NCI-H128 (cell line): ENCODE results near the gene ZMYND8.
"Not testable (repeated sequence)": the region's sequence is repeated elsewhere in the genome, so short reads cannot be mapped to it uniquely, and the experiment has no call there.

Source experiments
- DNase-seq: peaks from one replicate; lab custom pipeline; 2025; ENCODE audit not compliant: unreplicated experiment; lab: John Stamatoyannopoulos, UW

ZMYND8 gene

GRCh38 chr20:47314647-47315338, 41.7 kb downstream of the ZMYND8 start:
- no peak for DNase-seq

GRCh38 chr20:47311967-47312681, 44.4 kb downstream of the ZMYND8 start:
- DNase-seq: no peak

GRCh38 chr20:47311211-47311610, 45.3 kb downstream of the ZMYND8 start:
- no peak for DNase-seq

- no peak for DNase-seq
Measured at GRCh38 chr20:47310729-47311128, 45.8 kb downstream of the ZMYND8 start.

- DNase-seq: no peak
Measured at GRCh38 chr20:47309806-47310426, 46.6 kb downstream of the ZMYND8 start.

GRCh38 chr20:47309394-47309793, 47.1 kb downstream of the ZMYND8 start:
- no peak for DNase-seq

GRCh38 chr20:47307569-47307968, 48.9 kb downstream of the ZMYND8 start:
- DNase-seq: not testable (repeated sequence)

GRCh38 chr20:47306755-47307370, 49.6 kb downstream of the ZMYND8 start:
- no peak for DNase-seq

GRCh38 chr20:47306095-47306494, 50.4 kb downstream of the ZMYND8 start:
- DNase-seq: no peak

- DNase-seq: no peak
Measured at GRCh38 chr20:47305667-47306066, 50.8 kb downstream of the ZMYND8 start.

GRCh38 chr20:47304287-47304686, 52.2 kb downstream of the ZMYND8 start:
- no peak for DNase-seq

GRCh38 chr20:47303736-47304135, 52.8 kb downstream of the ZMYND8 start:
- DNase-seq: no peak

- no peak for DNase-seq
Measured at GRCh38 chr20:47300071-47300470, 56.4 kb downstream of the ZMYND8 start.

GRCh38 chr20:47298624-47299023, 57.9 kb downstream of the ZMYND8 start:
- DNase-seq: no peak

- no peak for DNase-seq
Measured at GRCh38 chr20:47297746-47298145, 58.8 kb downstream of the ZMYND8 start.

- no peak for DNase-seq
Measured at GRCh38 chr20:47296950-47297349, 59.5 kb downstream of the ZMYND8 start.

GRCh38 chr20:47295921-47296426, 60.5 kb downstream of the ZMYND8 start:
- no peak for DNase-seq

GRCh38 chr20:47295129-47295813, 61.2 kb downstream of the ZMYND8 start:
- no peak for DNase-seq

GRCh38 chr20:47293631-47294030, 62.9 kb downstream of the ZMYND8 start:
- DNase-seq: no peak

GRCh38 chr20:47292581-47292980, 63.9 kb downstream of the ZMYND8 start:
- DNase-seq: no peak
